ENCODE data around the gene KLF2. TPM values are rescaled to one million over a fixed set of nuclear protein-coding genes. Genes with fewer than 3 reads are reported as not detected.

KLF2 gene
- total RNA-seq, 4 donors from 2014 or later = 115 to 236 (median 167) TPM

DNA sequence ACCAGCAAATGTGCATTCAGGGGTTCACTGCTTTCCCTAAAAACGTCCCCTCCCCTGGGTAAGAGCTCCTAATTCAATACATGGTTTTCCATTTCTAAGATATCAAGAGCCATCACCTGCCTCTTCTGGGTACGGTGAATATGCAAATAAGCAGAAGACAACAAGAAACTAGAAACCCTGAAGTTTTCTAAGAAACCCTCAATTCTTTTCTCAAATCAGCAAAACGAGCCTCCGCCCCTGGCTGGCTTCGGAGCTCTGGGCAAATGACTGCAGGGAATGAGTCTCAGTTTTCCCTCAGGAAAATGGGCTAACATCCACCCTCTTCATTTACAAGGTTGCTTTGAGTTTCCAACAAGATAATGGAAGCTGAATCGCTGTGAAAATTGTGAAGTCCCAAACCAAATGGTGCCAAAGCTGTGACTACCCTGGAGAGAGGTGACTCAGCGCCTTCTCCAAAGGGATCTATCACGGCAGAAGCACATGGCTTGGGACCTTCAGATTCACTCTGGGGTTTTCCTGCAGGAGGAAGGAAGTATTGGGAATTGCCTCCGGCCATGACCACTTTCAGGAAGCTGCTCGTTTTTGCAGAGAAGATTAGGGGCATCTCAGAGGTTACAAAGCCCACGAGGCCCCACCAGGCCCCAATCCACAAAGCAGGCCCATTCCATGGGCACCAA, 26.6 kb downstream of the KLF2 start:
- Histone ChIP-seq H3K4me1 (peaks cover 0 to 14% (median 4%) of the 10 kb centered on the region in 4 donors), H3K4me3 (no peak overlapping the region), H3K27me3 (no peaks in the 10 kb centered on the region), H3K27ac (no peak overlapping the region), H3K36me3 (peaks cover 0 to 26% (median 0%) of the 10 kb centered on the region in 3 donors), H3K9me3 (no peaks in the 10 kb centered on the region)
- WGBS, 2 donors = 66 to 74% methylated on average over 10 to 11 of the region's 11 CpGs
- TF ChIP-seq POLR2A (IDR thresholded peaks at IDR 0.05) = no peak
- TF ChIP-seq, protein P1, sequence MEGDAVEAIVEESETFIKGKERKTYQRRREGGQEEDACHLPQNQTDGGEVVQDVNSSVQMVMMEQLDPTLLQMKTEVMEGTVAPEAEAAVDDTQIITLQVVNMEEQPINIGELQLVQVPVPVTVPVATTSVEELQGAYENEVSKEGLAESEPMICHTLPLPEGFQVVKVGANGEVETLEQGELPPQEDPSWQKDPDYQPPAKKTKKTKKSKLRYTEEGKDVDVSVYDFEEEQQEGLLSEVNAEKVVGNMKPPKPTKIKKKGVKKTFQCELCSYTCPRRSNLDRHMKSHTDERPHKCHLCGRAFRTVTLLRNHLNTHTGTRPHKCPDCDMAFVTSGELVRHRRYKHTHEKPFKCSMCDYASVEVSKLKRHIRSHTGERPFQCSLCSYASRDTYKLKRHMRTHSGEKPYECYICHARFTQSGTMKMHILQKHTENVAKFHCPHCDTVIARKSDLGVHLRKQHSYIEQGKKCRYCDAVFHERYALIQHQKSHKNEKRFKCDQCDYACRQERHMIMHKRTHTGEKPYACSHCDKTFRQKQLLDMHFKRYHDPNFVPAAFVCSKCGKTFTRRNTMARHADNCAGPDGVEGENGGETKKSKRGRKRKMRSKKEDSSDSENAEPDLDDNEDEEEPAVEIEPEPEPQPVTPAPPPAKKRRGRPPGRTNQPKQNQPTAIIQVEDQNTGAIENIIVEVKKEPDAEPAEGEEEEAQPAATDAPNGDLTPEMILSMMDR (IDR thresholded peaks at IDR 0.05) = no peak
- no peak for TF ChIP-seq EP300 (IDR thresholded peaks at IDR 0.05)
- no peak for DNase-seq (ENCODE audit: low spot score in 2 of 2)

DNA sequence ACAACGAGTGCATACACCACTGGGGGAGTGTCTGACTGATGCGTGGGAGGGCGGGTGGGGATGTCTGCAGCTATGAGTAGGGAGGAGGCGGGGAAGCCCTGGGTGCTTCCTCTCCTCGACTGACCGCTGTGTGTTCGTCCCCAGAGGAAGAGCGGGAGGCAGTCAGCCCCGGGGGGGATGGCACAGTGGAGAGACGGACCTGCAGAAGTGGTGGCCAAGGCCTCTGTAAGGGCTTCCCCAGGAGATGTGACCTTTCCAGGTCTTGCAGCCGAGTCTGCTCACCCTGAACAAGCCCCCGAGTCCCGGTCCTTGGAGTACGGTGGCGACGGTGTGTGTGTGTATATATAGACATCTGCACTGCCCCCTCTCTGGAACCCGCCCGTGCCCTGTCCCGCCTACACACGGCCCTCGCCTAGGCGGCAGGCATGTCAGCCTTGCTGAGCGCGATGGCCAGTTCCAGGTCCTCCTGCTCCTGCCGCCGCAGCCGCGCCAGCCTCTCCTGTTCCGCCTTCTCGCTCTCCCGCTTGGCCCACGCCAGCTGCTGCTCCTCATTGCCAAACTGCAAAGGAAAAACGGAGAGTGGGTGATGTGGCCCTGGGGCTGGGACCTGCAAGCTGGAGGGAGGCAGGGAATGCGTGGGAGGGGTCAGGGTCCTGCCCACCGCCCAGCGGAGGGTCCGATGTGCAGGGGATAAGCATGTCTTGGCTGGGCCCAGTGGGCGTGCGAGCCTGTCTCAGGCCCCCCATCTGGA, 30.8 kb downstream of the KLF2 start:
- DNase-seq (ENCODE audit: low spot score in 2 of 2) = no peak
- TF ChIP-seq, protein P1 (IDR thresholded peaks at IDR 0.05) = no peak
- TF ChIP-seq EP300 (IDR thresholded peaks at IDR 0.05) = no peak
- no peak for TF ChIP-seq POLR2A (IDR thresholded peaks at IDR 0.05)
- peaks cover 0 to 50% (median 0%) of the 10 kb centered on the region in 3 donors for H3K36me3 ChIP-seq
- 58 to 66% methylated on average over 39 of the region's 39 CpGs for WGBS, 2 donors
- no peak overlapping the region for H3K4me3 ChIP-seq
- peaks cover 0 to 17% (median 4%) of the 10 kb centered on the region in 4 donors for H3K4me1 ChIP-seq
- no peaks in the 10 kb centered on the region for H3K27me3 ChIP-seq
- H3K9me3 ChIP-seq = no peaks in the 10 kb centered on the region
- H3K27ac ChIP-seq = no peak overlapping the region

DNA sequence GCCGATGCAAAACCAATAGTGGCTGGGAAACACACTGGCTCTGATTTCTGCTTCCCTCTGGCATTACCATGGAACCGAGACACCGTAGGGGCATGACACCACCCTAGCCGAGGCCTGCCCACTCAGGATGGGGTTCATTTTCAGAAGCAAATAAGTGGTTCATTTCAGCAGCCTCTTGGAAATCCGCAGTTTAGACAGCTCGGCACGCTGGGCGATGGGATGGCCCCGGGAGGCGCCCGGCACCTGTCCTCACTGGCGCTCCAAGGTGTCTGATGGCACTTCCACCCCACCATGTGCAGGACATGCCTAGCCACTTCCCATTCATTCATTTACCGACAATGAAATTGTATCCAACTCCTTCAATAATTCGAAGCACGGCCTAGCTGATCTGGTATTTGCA, 33.8 kb downstream of the KLF2 start:
- H3K4me1 ChIP-seq = peaks cover 0 to 25% (median 4%) of the 10 kb centered on the region in 4 donors
- H3K27me3 ChIP-seq = no peaks in the 10 kb centered on the region
- no peak for DNase-seq (ENCODE audit: low spot score in 2 of 2)
- H3K36me3 ChIP-seq = peaks cover 0 to 56% (median 0%) of the 10 kb centered on the region in 3 donors
- no peaks in the 10 kb centered on the region for H3K9me3 ChIP-seq
- no peak overlapping the region for H3K27ac ChIP-seq
- TF ChIP-seq POLR2A (IDR thresholded peaks at IDR 0.05) (no peak), EP300 (IDR thresholded peaks at IDR 0.05) (no peak)
- TF ChIP-seq, protein P1 (IDR thresholded peaks at IDR 0.05) = no peak
- H3K4me3 ChIP-seq = no peak overlapping the region
- 92 to 96% methylated on average over 15 of the region's 15 CpGs for WGBS, 2 donors

DNA sequence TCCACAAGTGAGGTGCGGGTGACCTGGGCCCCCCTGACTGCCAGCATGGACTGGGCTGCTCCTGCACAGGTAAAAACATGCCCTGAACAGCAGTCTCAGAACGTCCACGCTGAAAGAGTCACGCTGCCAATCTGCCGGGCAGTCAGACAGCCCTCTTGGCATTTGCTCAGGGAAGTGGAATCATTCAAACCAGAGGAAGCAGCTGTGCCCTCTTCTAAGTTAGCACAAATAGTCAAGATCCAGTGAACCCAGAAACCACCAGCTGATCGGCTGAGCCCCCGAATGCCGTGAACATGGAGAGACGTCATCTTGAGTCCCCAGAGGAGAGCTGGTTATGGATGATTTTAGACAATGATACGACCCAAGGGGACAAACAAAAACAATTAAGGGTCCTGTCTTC, 34.4 kb downstream of the KLF2 start:
- WGBS, 2 donors = 70 to 71% methylated on average over 9 to 10 of the region's 10 CpGs
- Histone ChIP-seq H3K9me3 (no peaks in the 10 kb centered on the region), H3K36me3 (peaks cover 0 to 50% (median 0%) of the 10 kb centered on the region in 3 donors), H3K27ac (no peak overlapping the region), H3K27me3 (no peaks in the 10 kb centered on the region), H3K4me1 (peaks cover 0 to 25% (median 4%) of the 10 kb centered on the region in 4 donors), H3K4me3 (no peak overlapping the region)
- TF ChIP-seq EP300 (IDR thresholded peaks at IDR 0.05) (no peak), POLR2A (IDR thresholded peaks at IDR 0.05) (no peak)
- TF ChIP-seq, protein P1 (IDR thresholded peaks at IDR 0.05) = no peak
- no peak for DNase-seq (ENCODE audit: low spot score in 2 of 2)

DNA sequence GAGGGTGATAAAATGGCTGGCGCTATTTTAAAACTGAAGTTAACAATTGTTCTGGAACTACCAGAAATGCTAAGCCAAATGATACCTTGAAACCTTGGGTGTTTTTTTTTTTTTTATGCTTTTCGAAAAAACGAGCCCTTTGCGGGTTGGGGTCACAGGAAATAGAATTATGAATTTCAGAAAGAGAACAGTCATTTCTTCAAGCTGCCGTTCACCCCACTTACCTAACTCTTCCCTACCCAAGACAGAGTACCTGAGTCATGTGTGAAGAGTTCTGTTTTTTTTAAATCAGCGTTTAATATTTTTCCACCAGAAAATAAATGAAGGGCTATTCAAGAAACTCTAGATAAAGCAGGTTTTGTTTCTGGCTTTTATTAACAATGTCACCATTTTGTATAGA, 35.3 kb downstream of the KLF2 start:
- Histone ChIP-seq H3K36me3 (peaks cover 0 to 44% (median 0%) of the 10 kb centered on the region in 3 donors), H3K4me1 (peaks cover 0 to 25% (median 4%) of the 10 kb centered on the region in 4 donors), H3K9me3 (no peaks in the 10 kb centered on the region), H3K27me3 (no peaks in the 10 kb centered on the region), H3K27ac (peak overlapping the region in 2 of 4 donors; percentile 55 to 81), H3K4me3 (no peak overlapping the region)
- no peak for DNase-seq (ENCODE audit: low spot score in 2 of 2)
- TF ChIP-seq POLR2A (IDR thresholded peaks at IDR 0.05) = no peak
- 86% methylated on average over 6 of the region's 6 CpGs for WGBS, 2 donors
